IMR-90 (cell line): ENCODE results near the gene HDAC3.

Source experiments
- BHLHE40 ChIP-seq: fragments of 150-350 bp; IDR thresholded peaks from 2 replicates; pipeline ENCODE4 v1.6.1; 2016; ENCODE audit warnings: mild to moderate bottlenecking, low read depth, low read length
- MXI1 ChIP-seq: IDR thresholded peaks from 2 replicates; pipeline ENCODE4 v1.6.1; 2012; ENCODE audit warnings: low read depth, mild to moderate bottlenecking, low read length, moderate library complexity, borderline replicate concordance
- POLR2A ChIP-seq: IDR thresholded peaks from 2 replicates; pipeline ENCODE4 v1.6.1; 2012; ENCODE audit warnings: mild to moderate bottlenecking, low read depth, low read length
- RFX5 ChIP-seq: IDR thresholded peaks from 2 replicates; pipeline ENCODE4 v1.8.0; 2012; ENCODE audit warnings: low read depth, mild to moderate bottlenecking, low read length, moderate library complexity
- USF2 ChIP-seq: fragments of 150-350 bp; IDR thresholded peaks from 2 replicates; pipeline ENCODE4 v1.6.1; 2017; ENCODE audit warnings: mild to moderate bottlenecking, antibody characterized with exemption, low read length, low read depth
- TF ChIP-seq, protein P1 (sequence below): conservative IDR thresholded peaks from 2 replicates; pipeline ENCODE4 v1.5.1; 2012; ENCODE audit warnings: mild to moderate bottlenecking, low read depth, low read length, improper control_type of control experiment

DNA sequence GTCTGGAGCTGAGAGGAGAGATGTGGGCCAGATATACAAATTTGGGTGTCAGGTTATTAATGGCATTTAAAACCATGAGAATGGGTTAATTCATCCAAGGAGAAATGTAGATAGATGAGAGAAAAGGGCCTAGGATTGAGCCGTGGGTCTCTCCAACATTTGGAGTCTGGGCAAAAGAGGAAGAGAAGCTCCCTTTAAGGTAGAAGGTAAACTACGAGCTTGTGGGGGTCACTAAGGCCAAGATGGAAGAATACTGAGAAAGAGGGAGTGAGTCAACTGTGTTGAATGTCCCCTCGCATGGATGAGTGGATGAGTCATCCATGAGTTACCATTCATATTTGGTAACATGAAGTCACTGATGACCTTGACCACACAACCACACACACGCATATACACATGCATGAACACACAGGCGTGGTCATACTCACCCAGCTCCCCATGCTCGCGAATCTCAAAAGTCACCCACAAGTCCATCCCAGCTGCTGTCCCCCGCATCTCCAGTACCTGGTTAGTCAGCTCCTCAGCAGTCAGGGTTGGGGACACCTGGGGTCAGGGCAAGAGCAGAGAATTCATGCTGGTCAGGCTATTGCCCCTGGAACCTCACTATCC lies 21.4 kb upstream of the HDAC3 start:
- TF ChIP-seq, protein P1, sequence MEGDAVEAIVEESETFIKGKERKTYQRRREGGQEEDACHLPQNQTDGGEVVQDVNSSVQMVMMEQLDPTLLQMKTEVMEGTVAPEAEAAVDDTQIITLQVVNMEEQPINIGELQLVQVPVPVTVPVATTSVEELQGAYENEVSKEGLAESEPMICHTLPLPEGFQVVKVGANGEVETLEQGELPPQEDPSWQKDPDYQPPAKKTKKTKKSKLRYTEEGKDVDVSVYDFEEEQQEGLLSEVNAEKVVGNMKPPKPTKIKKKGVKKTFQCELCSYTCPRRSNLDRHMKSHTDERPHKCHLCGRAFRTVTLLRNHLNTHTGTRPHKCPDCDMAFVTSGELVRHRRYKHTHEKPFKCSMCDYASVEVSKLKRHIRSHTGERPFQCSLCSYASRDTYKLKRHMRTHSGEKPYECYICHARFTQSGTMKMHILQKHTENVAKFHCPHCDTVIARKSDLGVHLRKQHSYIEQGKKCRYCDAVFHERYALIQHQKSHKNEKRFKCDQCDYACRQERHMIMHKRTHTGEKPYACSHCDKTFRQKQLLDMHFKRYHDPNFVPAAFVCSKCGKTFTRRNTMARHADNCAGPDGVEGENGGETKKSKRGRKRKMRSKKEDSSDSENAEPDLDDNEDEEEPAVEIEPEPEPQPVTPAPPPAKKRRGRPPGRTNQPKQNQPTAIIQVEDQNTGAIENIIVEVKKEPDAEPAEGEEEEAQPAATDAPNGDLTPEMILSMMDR: no peak
- TF ChIP-seq RFX5 (no peak), USF2 (no peak), BHLHE40 (peak; percentile 74; the same call in 1 of the 2 replicates), POLR2A (no peak), MXI1 (no peak)
